HG03159 (cell line): ENCODE results near the gene NUFIP1.
"Not testable (repeated sequence)": the region's sequence is repeated elsewhere in the genome, so short reads cannot be mapped to it uniquely, and the experiment has no call there.

Experiments
- ATAC-seq: cut with Tn5 transposase; IDR thresholded peaks from one replicate; pipeline ENCODE4 v1.9.1; 2021; ENCODE audit warnings: mild to moderate bottlenecking, moderate library complexity; ENCODE audit not compliant: unreplicated experiment

NUFIP1 gene

GRCh38 chr13:44921931-44922758 lies 67.1 kb downstream of the NUFIP1 start:
- no peak for ATAC-seq

DNA sequence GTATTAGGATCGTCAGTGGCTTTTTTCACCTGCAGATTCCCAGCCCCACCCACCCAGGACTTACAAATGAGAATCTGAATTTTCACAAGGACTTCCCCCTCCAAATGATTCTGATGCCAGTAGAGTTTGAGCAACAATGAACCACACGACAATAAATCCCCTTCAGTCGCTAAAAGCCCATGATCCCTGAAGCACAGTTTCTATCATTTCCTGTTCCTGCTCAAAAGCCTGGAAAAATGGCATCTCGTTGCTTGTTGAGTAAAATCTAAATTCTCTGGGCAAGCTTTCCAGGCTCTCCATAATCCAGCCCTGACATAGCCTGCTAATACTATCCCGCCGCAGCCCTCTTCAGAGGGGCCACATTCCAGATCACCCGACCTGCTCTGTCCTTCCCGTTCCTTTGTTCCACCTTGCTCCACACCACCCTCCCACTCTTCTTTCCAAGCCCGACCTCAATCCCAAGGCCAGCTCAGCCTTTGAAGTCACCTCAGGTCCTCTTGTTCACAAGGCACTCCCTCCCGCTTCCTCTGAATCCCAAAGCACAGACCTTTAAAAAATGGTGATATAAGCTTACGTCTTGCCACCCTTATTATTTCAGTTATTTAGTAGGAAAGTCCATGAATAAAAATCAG lies 67.9 kb downstream of the NUFIP1 start:
- ATAC-seq: no peak

- no peak for ATAC-seq
These were observed 69.3 kb downstream of the NUFIP1 start for GRCh38 chr13:44920013-44920412.

DNA sequence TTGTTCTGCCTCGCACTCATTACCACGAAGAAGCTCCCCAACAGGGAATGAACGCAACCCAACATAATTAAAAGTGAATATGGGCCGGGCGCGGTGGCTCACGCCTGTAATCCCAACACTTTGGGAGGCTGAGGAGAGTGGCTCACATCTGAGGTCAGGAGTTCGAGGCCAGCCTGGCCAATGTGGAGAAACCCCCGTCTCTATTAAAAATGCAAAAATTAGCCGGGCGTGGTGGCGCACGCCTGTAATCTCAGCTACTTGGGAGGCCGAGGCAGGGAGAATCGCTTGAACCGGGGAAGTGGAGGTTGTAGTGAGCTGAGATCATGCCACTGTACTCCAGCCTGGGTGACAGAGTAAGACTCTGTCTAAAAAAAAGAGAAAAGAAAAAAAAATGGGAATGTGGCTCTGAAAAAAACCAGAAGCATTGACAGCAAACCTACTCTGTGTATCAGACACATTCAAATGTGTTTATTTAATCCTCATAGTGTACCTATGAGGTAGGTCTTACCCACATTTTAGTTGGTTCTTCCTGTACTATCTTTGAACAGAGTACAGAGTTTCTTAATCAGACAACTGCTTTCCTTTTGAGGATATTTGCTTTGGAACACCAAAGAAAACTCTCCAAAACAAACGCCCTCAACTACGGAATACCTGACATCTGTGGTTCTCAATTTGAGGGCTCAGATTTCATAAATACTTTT lies 70.0 kb downstream of the NUFIP1 start:
- ATAC-seq: no peak

DNA sequence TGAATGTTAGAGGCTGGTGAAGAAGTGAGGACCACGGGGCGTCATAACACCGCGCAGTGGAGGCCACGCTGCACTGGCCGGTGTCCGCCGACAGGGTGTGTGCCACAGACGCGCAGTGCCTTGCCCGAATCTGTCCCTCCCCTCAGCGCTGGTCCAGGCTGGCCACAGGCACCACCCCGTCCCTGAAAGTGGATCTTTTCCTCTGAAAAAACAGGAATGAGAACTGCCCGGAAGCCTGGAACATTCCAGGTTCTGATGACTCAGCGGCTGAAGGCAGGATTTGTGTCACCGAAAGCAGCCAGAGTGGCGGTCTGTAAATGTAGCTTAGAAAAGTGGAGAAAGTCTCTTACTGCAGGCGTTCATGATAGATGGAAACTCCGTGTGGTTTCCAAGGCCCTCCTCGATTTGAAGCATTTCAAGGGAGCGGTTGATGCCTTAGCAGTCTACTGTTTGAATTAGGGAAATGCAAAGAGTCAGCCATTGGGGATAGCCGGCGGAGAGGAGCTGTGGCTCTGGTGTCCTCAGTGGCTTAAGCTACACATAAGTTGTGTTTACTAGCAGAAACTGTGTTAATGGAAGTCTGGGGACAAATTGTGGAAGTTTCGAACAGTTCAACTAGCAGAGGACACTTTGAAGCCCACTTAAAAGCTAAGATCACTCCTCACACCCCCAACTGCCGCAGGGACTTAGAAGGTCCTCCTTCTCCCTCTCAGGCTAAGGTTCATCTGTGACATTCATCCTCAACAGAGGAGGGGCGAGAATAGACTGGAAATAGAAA lies 70.8 kb downstream of the NUFIP1 start:
- ATAC-seq: peak; percentile 81

DNA sequence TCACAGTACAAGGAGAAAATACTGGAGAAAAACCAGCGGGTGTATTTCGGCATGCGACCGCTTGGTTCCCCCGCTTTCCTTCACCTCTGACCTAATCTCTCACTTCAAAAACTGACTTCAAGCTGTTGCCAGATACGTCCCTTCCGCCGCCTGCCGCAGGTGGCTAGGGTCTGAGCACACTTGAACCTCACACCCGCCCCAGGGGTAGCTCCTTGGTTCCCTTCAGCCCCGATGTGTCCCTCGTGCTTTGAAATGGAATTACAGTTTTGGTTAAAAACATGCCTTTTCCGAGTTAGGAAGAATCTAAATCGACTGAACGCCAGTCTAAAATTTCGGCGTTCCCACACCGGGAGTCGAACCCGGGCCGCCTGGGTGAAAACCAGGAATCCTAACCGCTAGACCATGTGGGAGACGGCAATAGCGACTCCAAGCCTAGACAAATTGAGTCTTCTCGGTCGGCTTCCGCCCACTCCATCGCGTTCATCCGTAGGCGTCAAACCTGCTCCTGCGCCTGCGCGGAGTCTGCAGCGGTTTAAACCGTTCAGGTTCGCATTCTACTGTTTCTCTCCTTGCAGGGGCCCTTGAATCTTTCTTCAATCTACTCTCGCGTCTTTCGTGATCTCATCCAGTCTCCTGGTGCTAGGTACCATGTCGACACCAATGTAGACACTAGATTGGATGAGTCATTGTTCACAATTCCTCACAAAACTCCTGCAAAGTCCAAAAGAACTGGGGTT lies 71.5 kb downstream of the NUFIP1 start:
- peak; percentile 86 for ATAC-seq

- ATAC-seq: no peak
These were observed 76.8 kb downstream of the NUFIP1 start for GRCh38 chr13:44912278-44913016.

- no peak for ATAC-seq
These were observed 80.6 kb downstream of the NUFIP1 start for GRCh38 chr13:44908712-44909111.

DNA sequence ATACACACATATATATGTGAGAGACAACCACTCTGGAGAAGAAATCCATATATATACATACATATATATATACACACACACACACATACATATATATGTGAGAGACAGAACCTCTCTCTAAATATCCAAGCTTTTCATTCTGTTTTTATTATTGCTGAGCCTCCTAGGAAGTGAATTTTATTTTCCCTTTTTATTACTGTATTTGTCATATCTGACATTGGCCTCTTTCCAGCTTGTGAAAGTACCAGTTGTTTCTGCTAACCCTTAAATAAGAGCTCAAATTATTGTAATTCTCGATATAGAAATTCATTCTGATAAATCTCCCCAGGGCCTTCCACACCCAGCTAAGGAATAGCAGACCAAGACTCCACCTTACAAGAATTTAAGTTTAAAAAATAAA lies 81.0 kb downstream of the NUFIP1 start:
- no peak for ATAC-seq

DNA sequence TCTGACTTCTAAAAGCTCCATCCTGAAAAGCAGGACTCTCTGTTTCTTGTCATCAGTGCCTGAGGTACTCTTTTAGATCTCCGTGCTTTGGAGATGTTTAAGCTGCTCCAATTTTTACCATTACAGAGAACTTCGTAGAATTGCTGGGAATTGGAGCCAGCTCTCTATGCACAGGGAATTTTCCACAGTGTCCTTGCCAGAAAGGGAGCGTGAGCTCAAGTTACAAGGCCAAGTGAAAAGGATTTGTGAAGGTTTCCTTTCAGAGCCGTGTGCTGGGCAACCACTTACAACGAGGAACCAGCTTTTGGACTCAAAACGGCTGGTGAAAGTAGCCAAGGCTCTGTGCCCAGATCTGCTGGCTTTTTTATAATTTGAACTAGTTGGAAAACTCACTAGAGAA lies 82.6 kb downstream of the NUFIP1 start:
- ATAC-seq: no peak

DNA sequence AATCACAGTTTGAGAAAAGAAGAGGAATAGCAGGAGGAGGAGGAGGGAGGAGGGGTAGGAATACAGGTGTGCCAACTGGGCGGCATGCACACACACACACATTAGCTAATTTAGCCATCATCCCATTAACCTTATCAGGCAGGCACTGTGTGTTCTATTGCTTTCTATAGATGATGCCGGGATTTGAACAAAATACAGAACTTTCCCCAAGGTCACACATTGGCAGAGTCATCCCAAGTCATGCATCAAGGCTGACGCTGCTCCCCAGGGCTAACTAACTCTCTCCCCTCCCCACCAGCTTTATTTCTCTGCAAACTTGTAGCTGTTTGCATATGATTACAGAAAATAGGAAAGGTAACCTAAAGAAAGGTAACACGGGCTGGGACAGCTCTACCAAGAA lies 83.0 kb downstream of the NUFIP1 start:
- no peak for ATAC-seq

GRCh38 chr13:44905556-44905955 lies 83.7 kb downstream of the NUFIP1 start:
- no peak for ATAC-seq

DNA sequence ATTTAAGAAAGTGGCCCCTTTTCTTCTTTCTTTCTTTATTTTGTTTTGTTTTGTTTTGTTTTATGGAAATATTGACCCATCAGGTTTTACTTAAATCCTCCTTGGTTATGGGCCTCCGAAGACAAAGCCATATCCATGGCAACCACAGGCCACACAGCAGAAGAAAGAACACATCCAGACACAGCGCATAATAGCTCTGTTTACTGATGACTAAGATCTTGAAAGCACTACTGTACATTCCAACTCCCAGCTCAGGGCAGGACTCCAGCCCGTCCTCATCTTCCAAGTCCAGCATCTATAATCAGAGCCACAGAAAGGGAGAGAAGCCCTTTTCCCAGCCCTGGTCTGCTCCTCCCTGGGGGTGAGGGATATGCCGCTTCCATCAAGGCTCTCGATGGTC lies 84.3 kb downstream of the NUFIP1 start:
- no peak for ATAC-seq

GRCh38 chr13:44903574-44903985 lies 85.7 kb downstream of the NUFIP1 start:
- ATAC-seq: no peak

GRCh38 chr13:44902738-44903137 lies 86.5 kb downstream of the NUFIP1 start:
- no peak for ATAC-seq

- no peak for ATAC-seq
These were observed 89.3 kb downstream of the NUFIP1 start for GRCh38 chr13:44899967-44900366.

DNA sequence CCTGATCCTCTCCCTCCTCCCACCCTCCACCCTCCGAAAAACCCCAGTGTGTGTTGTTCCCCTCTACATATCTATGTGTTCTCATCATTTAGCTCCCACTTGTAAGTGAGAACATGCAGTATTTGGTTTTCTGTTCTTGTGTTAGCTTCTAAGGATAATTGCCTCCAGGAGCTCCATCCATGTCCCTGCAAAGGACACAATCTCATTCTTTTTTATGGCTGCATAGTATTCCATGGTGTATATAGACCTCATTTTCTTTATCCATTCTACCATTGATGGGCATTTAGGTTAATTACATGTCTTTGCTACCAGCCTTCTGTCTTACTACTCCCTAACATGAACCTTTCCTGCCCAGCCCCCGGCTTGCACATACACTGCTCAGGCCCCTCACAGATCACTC lies 91.0 kb downstream of the NUFIP1 start:
- ATAC-seq: not testable (repeated sequence)

DNA sequence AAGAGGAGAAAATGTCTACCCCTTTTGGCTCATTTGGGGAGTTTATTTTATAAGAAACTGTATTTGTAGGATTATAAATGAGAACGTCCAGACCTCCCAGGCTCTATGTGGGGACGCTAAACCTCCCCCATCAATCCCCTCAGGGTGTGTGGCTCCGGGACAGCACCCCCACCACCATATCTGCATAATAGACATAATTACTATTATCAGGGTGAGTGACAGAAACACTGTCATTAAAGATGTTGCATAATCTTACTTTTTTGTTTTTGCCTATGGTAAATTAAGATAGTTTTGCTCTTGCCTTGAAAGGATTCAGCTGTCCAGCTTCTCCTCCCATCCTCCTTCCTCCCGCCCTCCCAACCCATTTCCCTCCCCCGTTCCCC lies 93.3 kb downstream of the NUFIP1 start:
- ATAC-seq: no peak

- ATAC-seq: no peak
These were observed 93.9 kb downstream of the NUFIP1 start for GRCh38 chr13:44895264-44895952.
